Forelimb muscle (tissue), 1 donor: ENCODE measurements around the gene TBL3. TPM values are rescaled to one million over a fixed set of nuclear protein-coding genes. Genes with fewer than 3 reads are reported as not detected.

Experiments used
- polyA plus RNA-seq: library from polyadenylated mRNA; unstranded; fragments of 120-200 nt; gene quantifications from one replicate; pipeline ENCODE4 v1.2.1, GENCODE V29; 2013; ENCODE audit not compliant: insufficient read length

The TBL3 gene
- polyA plus RNA-seq, 1 donor: 28.4 TPM

Other genes with a start within 250 kb of the TBL3 start
- 19.5 TPM for gene NME3, start 200.5 kb upstream of the TBL3 start, polyA plus RNA-seq
- 5.7 TPM for gene EME2, start 199.2 kb upstream of the TBL3 start, polyA plus RNA-seq
- 42.5 TPM for gene MRPS34, start 198.9 kb upstream of the TBL3 start, polyA plus RNA-seq
- 24.6 TPM for gene SPSB3, start 189.5 kb upstream of the TBL3 start, polyA plus RNA-seq
- gene NUBP2, start 189.1 kb upstream of the TBL3 start, polyA plus RNA-seq: 36.9 TPM
- 0.44 TPM for gene IGFALS, start 178.3 kb upstream of the TBL3 start, polyA plus RNA-seq
- gene HAGH, start 145.2 kb upstream of the TBL3 start, polyA plus RNA-seq: 44.3 TPM
- gene FAHD1, start 144.8 kb upstream of the TBL3 start, polyA plus RNA-seq: 21.3 TPM
- 0.57 TPM for gene MEIOB, start 99.9 kb upstream of the TBL3 start, polyA plus RNA-seq
- gene HS3ST6, start 53.6 kb upstream of the TBL3 start, polyA plus RNA-seq: not detected
- 38.3 TPM for gene MSRB1, start 28.9 kb upstream of the TBL3 start, polyA plus RNA-seq
- gene RPL3L, start 17.4 kb upstream of the TBL3 start, polyA plus RNA-seq: 56.0 TPM
- 121 TPM for gene NDUFB10, start 12.5 kb upstream of the TBL3 start, polyA plus RNA-seq
- gene RPS2, start 7.2 kb upstream of the TBL3 start, polyA plus RNA-seq: 3,325 TPM
- gene RNF151, start 5.2 kb upstream of the TBL3 start, polyA plus RNA-seq: not detected
- 1.4 TPM for gene NOXO1, start 9.4 kb downstream of the TBL3 start, polyA plus RNA-seq
- gene GFER, start 12.1 kb downstream of the TBL3 start, polyA plus RNA-seq: 16.2 TPM
- gene SYNGR3, start 17.9 kb downstream of the TBL3 start, polyA plus RNA-seq: 1.4 TPM
- gene ZNF598, start 37.8 kb downstream of the TBL3 start, polyA plus RNA-seq: 24.9 TPM
- 1.1 TPM for gene NPW, start 47.7 kb downstream of the TBL3 start, polyA plus RNA-seq
- gene NHERF2, start 54.8 kb downstream of the TBL3 start, polyA plus RNA-seq: 36.7 TPM
- 11.2 TPM for gene NTHL1, start 75.8 kb downstream of the TBL3 start, polyA plus RNA-seq
- 70.4 TPM for gene TSC2, start 75.9 kb downstream of the TBL3 start, polyA plus RNA-seq
- 140 TPM for gene PKD1, start 163.8 kb downstream of the TBL3 start, polyA plus RNA-seq
- 1.0 TPM for gene RAB26, start 176.6 kb downstream of the TBL3 start, polyA plus RNA-seq
- 43.7 TPM for gene TRAF7, start 183.7 kb downstream of the TBL3 start, polyA plus RNA-seq
- 2.3 TPM for gene CASKIN1, start 224.6 kb downstream of the TBL3 start, polyA plus RNA-seq
- gene MLST8, start 233.4 kb downstream of the TBL3 start, polyA plus RNA-seq: 29.2 TPM
- gene BRICD5, start 238.8 kb downstream of the TBL3 start, polyA plus RNA-seq: 6.2 TPM
- gene PGP, start 242.8 kb downstream of the TBL3 start, polyA plus RNA-seq: 15.4 TPM